HEK293 (cell line): ENCODE measurements around the gene DHFR.

Experiments
- ZFP41 ChIP-seq: fragments of 450-650 bp; formaldehyde crosslinking; IDR thresholded peaks from 2 replicates; pipeline ENCODE4 v1.5.1; 2016; ENCODE audit warnings: missing biosample characterization, missing genetic modification characterization, borderline replicate concordance
- ZNF112 ChIP-seq: fragments of 450-650 bp; formaldehyde crosslinking; IDR thresholded peaks from 2 replicates; pipeline ENCODE4 v1.5.0; 2017; ENCODE audit warnings: missing biosample characterization, missing genetic modification characterization
- ZNF398 ChIP-seq: fragments of 450-650 bp; formaldehyde crosslinking; IDR thresholded peaks from 2 replicates; pipeline ENCODE4 v1.5.1; 2017; ENCODE audit warnings: missing biosample characterization, missing genetic modification characterization
- ZNF530 ChIP-seq: fragments of 450-650 bp; formaldehyde crosslinking; IDR thresholded peaks from 2 replicates; pipeline ENCODE4 v1.5.1; 2016; ENCODE audit warnings: low read depth, missing biosample characterization, missing genetic modification characterization
- ZNF792 ChIP-seq: fragments of 450-650 bp; formaldehyde crosslinking; IDR thresholded peaks from 2 replicates; pipeline ENCODE4 v1.5.1; 2016; ENCODE audit warnings: missing biosample characterization, missing genetic modification characterization
- TF ChIP-seq, protein P1 (sequence below): fragments of 450-650 bp; formaldehyde crosslinking; IDR thresholded peaks from 2 replicates; pipeline ENCODE4 v1.5.1; 2016; ENCODE audit warnings: missing biosample characterization, missing genetic modification characterization

DNA sequence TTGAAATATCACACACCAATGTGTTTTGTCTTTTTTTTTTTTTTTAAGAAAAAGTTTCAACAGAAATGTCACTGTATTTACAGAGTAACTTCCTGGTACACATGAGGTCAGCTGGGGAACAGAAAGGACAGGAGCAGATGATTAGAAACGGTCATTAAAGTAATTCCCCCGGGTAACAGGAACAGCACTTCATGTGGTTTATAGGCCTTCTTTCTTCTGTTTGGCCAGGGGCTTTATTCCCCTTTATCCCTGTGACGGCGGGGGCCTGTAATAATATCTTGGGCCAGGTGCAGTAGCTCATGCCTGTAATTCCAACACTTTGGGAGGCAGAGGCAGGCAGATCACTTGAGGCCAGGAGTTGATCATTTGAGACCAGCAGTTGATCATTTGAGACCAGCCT, 30.8 kb downstream of the DHFR start:
- no peak for TF ChIP-seq ZNF530 (tag by site-specific recombination)
- no peak for TF ChIP-seq ZFP41 (tag by site-specific recombination)
- TF ChIP-seq ZNF112 (tag by site-specific recombination), result no peak
- no peak for TF ChIP-seq ZNF398 (tag by site-specific recombination)
- TF ChIP-seq, protein P1, sequence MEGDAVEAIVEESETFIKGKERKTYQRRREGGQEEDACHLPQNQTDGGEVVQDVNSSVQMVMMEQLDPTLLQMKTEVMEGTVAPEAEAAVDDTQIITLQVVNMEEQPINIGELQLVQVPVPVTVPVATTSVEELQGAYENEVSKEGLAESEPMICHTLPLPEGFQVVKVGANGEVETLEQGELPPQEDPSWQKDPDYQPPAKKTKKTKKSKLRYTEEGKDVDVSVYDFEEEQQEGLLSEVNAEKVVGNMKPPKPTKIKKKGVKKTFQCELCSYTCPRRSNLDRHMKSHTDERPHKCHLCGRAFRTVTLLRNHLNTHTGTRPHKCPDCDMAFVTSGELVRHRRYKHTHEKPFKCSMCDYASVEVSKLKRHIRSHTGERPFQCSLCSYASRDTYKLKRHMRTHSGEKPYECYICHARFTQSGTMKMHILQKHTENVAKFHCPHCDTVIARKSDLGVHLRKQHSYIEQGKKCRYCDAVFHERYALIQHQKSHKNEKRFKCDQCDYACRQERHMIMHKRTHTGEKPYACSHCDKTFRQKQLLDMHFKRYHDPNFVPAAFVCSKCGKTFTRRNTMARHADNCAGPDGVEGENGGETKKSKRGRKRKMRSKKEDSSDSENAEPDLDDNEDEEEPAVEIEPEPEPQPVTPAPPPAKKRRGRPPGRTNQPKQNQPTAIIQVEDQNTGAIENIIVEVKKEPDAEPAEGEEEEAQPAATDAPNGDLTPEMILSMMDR, result no peak
- no peak for TF ChIP-seq ZNF792
